Neuronal stem cell (in vitro differentiated cells): ENCODE results near the gene SIN3B.
A peak's percentile ranks its signal among the peaks of the same experiment; 100 is the strongest.

Experiments used
- DNase-seq: peaks from one replicate; pipeline ENCODE4 v3.0.0-alpha.2; 2013; ENCODE audit warnings: low spot score
- H2AFZ ChIP-seq: one replicate; pipeline ENCODE4 v1.6.1; 2013; ENCODE audit warnings: mild to moderate bottlenecking, low read length, inconsistent platforms
- H2AK5ac ChIP-seq: 2 replicates; pipeline ENCODE4 v1.6.1; 2013; ENCODE audit warnings: low read depth, mild to moderate bottlenecking, inconsistent platforms, low read length, moderate library complexity, mixed read lengths
- H2BK120ac ChIP-seq: 2 replicates; pipeline ENCODE4 v1.6.1; 2013; ENCODE audit warnings: low read depth, mild to moderate bottlenecking, inconsistent platforms, low read length, moderate library complexity, mixed read lengths
- H2BK12ac ChIP-seq: one replicate; pipeline ENCODE4 v1.6.1; 2013; ENCODE audit warnings: low read length, inconsistent platforms
- H2BK15ac ChIP-seq: 2 replicates; pipeline ENCODE4 v1.6.1; 2013; ENCODE audit warnings: mild to moderate bottlenecking, low read length, inconsistent platforms, mixed read lengths
- H2BK5ac ChIP-seq: one replicate; pipeline ENCODE4 v1.6.1; 2013; ENCODE audit warnings: inconsistent platforms, mild to moderate bottlenecking, low read length, moderate library complexity
- H3K14ac ChIP-seq: one replicate; pipeline ENCODE4 v1.6.1; 2013; ENCODE audit warnings: low read length, inconsistent platforms
- H3K18ac ChIP-seq: 2 replicates; pipeline ENCODE4 v1.6.1; 2013; ENCODE audit warnings: low read length, inconsistent platforms
- H3K23ac ChIP-seq: 2 replicates; pipeline ENCODE4 v1.6.1; 2013; ENCODE audit warnings: low read depth, mild to moderate bottlenecking, mixed read lengths, low read length, inconsistent platforms; ENCODE audit not compliant: poor library complexity
- H3K27ac ChIP-seq: replicated peaks from 3 replicates; pipeline ENCODE4 v1.5.1; 2013; ENCODE audit warnings: low read length, inconsistent platforms
- H3K27me3 ChIP-seq, 3 experiments: 2 replicates each; pipeline ENCODE4 v1.6.1; 2013; ENCODE audit warnings: low read length in 3 of 3, mild to moderate bottlenecking in 2 of 3, inconsistent platforms in 1 of 3, low read depth in 1 of 3, mixed read lengths in 1 of 3, moderate library complexity in 1 of 3; ENCODE audit not compliant: control insufficient read depth in 3 of 3, insufficient read depth in 3 of 3
- H3K36me3 ChIP-seq, 2 donors: replicated peaks in 1 of 2; 2 replicates each; pipeline ENCODE4 v1.6.1; 2013; ENCODE audit warnings: low read length in 2 of 2; ENCODE audit not compliant: control insufficient read depth in 2 of 2, insufficient read depth in 2 of 2
- H3K4ac ChIP-seq: 2 replicates; pipeline ENCODE4 v1.6.1; 2013; ENCODE audit warnings: inconsistent platforms, mild to moderate bottlenecking, low read length, moderate library complexity
- H3K4me1 ChIP-seq, 2 donors: 1 replicate in 1 of 2; 2 replicates in 1 of 2; pipeline ENCODE4 v1.6.1; 2013; ENCODE audit warnings: low read length in 2 of 2, low read depth in 1 of 2; ENCODE audit not compliant: control insufficient read depth in 2 of 2, insufficient read depth in 1 of 2
- H3K4me2 ChIP-seq: one replicate; pipeline ENCODE4 v1.6.1; 2013; ENCODE audit warnings: mild to moderate bottlenecking, low read length, inconsistent platforms; ENCODE audit not compliant: insufficient read depth, poor library complexity, severe bottlenecking
- H3K4me3 ChIP-seq, 2 donors: 2 replicates each; pipeline ENCODE4 v1.5.1; 2013; ENCODE audit warnings: low read length in 2 of 2, mild to moderate bottlenecking in 2 of 2, inconsistent platforms in 1 of 2, moderate library complexity in 1 of 2
- H3K79me1 ChIP-seq: one replicate; pipeline ENCODE4 v1.6.1; 2013; ENCODE audit warnings: low read depth, mild to moderate bottlenecking, inconsistent platforms, low read length, moderate library complexity
- H3K9ac ChIP-seq: one replicate; pipeline ENCODE4 v1.6.1; 2013; ENCODE audit warnings: mild to moderate bottlenecking, low read depth, low read length, inconsistent platforms; ENCODE audit not compliant: poor library complexity
- H3K9me3 ChIP-seq, 2 donors: replicated peaks in 1 of 2; 2 replicates each; pipeline versions ENCODE3 to v1.6.1; 2013; ENCODE audit warnings: low read length in 2 of 2, mild to moderate bottlenecking in 2 of 2, inconsistent platforms in 1 of 2, low read depth in 1 of 2, mixed read lengths in 1 of 2, moderate library complexity in 1 of 2; ENCODE audit not compliant: control insufficient read depth in 2 of 2, insufficient read depth in 1 of 2
- H4K8ac ChIP-seq: one replicate; pipeline ENCODE4 v1.6.1; 2013; ENCODE audit warnings: low read depth, mild to moderate bottlenecking, inconsistent platforms, low read length, moderate library complexity
- H4K91ac ChIP-seq: one replicate; pipeline ENCODE4 v1.6.1; 2013; ENCODE audit warnings: low read length, low read depth, mild to moderate bottlenecking, inconsistent platforms; ENCODE audit not compliant: poor library complexity
- WGBS, 2 donors: extraction: QIAGEN DNeasy Blood & Tissue Kit; methylation state at CpG; one replicate each; pipeline ENCODE4 v1.1.7; 2013; ENCODE audit warnings: missing lambda C conversion rate in 2 of 2, mixed read lengths in 1 of 2; ENCODE audit not compliant: insufficient read length in 2 of 2, insufficient replicate concordance in 1 of 2; ENCODE audit errors: extremely low coverage in 2 of 2; 5-methylcytosine and 5-hydroxymethylcytosine counted together

The SIN3B gene

GRCh38 chr19:16850133-16850532 lies 20.9 kb downstream of the SIN3B start:
- no peak for DNase-seq

GRCh38 chr19:16851031-16851712 lies 22.0 kb downstream of the SIN3B start:
- no peak overlapping the region for H3K27ac ChIP-seq
- no peak overlapping the region for H4K8ac ChIP-seq
- H2BK5ac ChIP-seq = no peak overlapping the region
- H2BK120ac ChIP-seq = no peak overlapping the region
- H2AFZ ChIP-seq = no peak overlapping the region
- no peak overlapping the region for H3K14ac ChIP-seq
- H3K4me2 ChIP-seq = no peak overlapping the region
- H3K4me3 ChIP-seq = peak overlapping the region in 1 of 2 donors; percentile 27
- peaks cover 69 to 96% of the 10 kb centered on the region in 2 donors for H3K36me3 ChIP-seq
- H2BK12ac ChIP-seq = no peak overlapping the region
- no peak overlapping the region for H2BK15ac ChIP-seq
- H4K91ac ChIP-seq = no peak overlapping the region
- no CpG with 5 or more reads among the region's 33 CpGs for WGBS, 2 donors
- no peak overlapping the region for H3K23ac ChIP-seq
- H3K18ac ChIP-seq = no peak overlapping the region
- H2AK5ac ChIP-seq = no peak overlapping the region
- H3K9me3 ChIP-seq = peaks cover 0 to 8% of the 10 kb centered on the region in 2 donors
- no peaks in the 10 kb centered on the region for H3K4me1 ChIP-seq
- no peak for DNase-seq
- H3K4ac ChIP-seq = no peak overlapping the region
- peaks cover 9% of the 10 kb centered on the region for H3K79me1 ChIP-seq
- H3K9ac ChIP-seq = no peak overlapping the region
- H3K27me3 ChIP-seq = no peaks in the 10 kb centered on the region

More at GRCh38 chr19:16850133-16850532, 20.9 kb downstream of the SIN3B start:
- no peak overlapping the region for H4K91ac ChIP-seq
- no peak overlapping the region for H2BK15ac ChIP-seq
- H3K36me3 ChIP-seq = peaks cover 67 to 100% of the 10 kb centered on the region in 2 donors
- H3K27me3 ChIP-seq = no peaks in the 10 kb centered on the region
- no peak overlapping the region for H4K8ac ChIP-seq
- no peak overlapping the region for H3K18ac ChIP-seq
- WGBS, 2 donors = no CpG with 5 or more reads among the region's 4 CpGs
- no peak overlapping the region for H3K14ac ChIP-seq
- H3K4ac ChIP-seq = no peak overlapping the region
- H3K4me2 ChIP-seq = no peak overlapping the region
- no peak overlapping the region for H3K27ac ChIP-seq
- H2BK5ac ChIP-seq = no peak overlapping the region
- H2AFZ ChIP-seq = no peak overlapping the region
- peaks cover 0 to 8% of the 10 kb centered on the region in 2 donors for H3K9me3 ChIP-seq
- H3K4me1 ChIP-seq = no peaks in the 10 kb centered on the region
- H2BK120ac ChIP-seq = no peak overlapping the region
- no peak overlapping the region for H3K4me3 ChIP-seq
- no peak overlapping the region for H3K9ac ChIP-seq
- H3K23ac ChIP-seq = no peak overlapping the region
- no peak overlapping the region for H2BK12ac ChIP-seq
- peaks cover 9% of the 10 kb centered on the region for H3K79me1 ChIP-seq
- H2AK5ac ChIP-seq = no peak overlapping the region

- no CpG with 5 or more reads among the region's 7 CpGs for WGBS, 2 donors
- H2BK12ac ChIP-seq = no peak overlapping the region
- H4K91ac ChIP-seq = no peak overlapping the region
- no peaks in the 10 kb centered on the region for H3K27me3 ChIP-seq
- no peak overlapping the region for H2BK5ac ChIP-seq
- H3K27ac ChIP-seq = no peak overlapping the region
- no peak overlapping the region for H3K14ac ChIP-seq
- H3K9me3 ChIP-seq = peaks cover 0 to 8% of the 10 kb centered on the region in 2 donors
- no peak overlapping the region for H2AFZ ChIP-seq
- no peak overlapping the region for H3K4me3 ChIP-seq
- H4K8ac ChIP-seq = no peak overlapping the region
- H3K9ac ChIP-seq = peak overlapping the region; percentile 86
- no peak overlapping the region for H2BK120ac ChIP-seq
- H3K36me3 ChIP-seq = peaks cover 50 to 89% of the 10 kb centered on the region in 2 donors
- H3K4me2 ChIP-seq = no peak overlapping the region
- H3K79me1 ChIP-seq = peaks cover 9% of the 10 kb centered on the region
- H2BK15ac ChIP-seq = no peak overlapping the region
- no peak overlapping the region for H3K4ac ChIP-seq
- no peak overlapping the region for H3K18ac ChIP-seq
- no peaks in the 10 kb centered on the region for H3K4me1 ChIP-seq
- DNase-seq = no peak
- peak overlapping the region; percentile 98 for H3K23ac ChIP-seq
- H2AK5ac ChIP-seq = no peak overlapping the region
Measured at GRCh38 chr19:16853066-16853465, 23.9 kb downstream of the SIN3B start.

- Histone ChIP-seq H3K4me1 (no peaks in the 10 kb centered on the region), H2BK120ac (no peak overlapping the region), H3K4me3 (no peak overlapping the region), H2BK15ac (no peak overlapping the region), H3K27me3 (no peaks in the 10 kb centered on the region), H3K14ac (no peak overlapping the region), H3K9ac (no peak overlapping the region), H3K79me1 (peaks cover 9% of the 10 kb centered on the region), H3K18ac (no peak overlapping the region), H3K27ac (no peak overlapping the region), H4K91ac (no peak overlapping the region), H3K36me3 (peaks cover 36 to 73% of the 10 kb centered on the region in 2 donors), H2BK12ac (no peak overlapping the region), H2BK5ac (no peak overlapping the region), H4K8ac (no peak overlapping the region), H3K9me3 (peaks cover 0 to 7% of the 10 kb centered on the region in 2 donors), H3K4me2 (no peak overlapping the region), H2AK5ac (no peak overlapping the region), H3K23ac (no peak overlapping the region), H3K4ac (no peak overlapping the region), H2AFZ (no peak overlapping the region)
- no peak for DNase-seq
- no CpG with 5 or more reads among the region's 9 CpGs for WGBS, 2 donors
Measured at GRCh38 chr19:16856091-16856490, 26.9 kb downstream of the SIN3B start.
